ENCODE data around the gene IFNA1.
"Not testable (repeated sequence)": the region's sequence is repeated elsewhere in the genome, so short reads cannot be mapped to it uniquely, and the experiment has no call there.

- TF ChIP-seq, protein P1, sequence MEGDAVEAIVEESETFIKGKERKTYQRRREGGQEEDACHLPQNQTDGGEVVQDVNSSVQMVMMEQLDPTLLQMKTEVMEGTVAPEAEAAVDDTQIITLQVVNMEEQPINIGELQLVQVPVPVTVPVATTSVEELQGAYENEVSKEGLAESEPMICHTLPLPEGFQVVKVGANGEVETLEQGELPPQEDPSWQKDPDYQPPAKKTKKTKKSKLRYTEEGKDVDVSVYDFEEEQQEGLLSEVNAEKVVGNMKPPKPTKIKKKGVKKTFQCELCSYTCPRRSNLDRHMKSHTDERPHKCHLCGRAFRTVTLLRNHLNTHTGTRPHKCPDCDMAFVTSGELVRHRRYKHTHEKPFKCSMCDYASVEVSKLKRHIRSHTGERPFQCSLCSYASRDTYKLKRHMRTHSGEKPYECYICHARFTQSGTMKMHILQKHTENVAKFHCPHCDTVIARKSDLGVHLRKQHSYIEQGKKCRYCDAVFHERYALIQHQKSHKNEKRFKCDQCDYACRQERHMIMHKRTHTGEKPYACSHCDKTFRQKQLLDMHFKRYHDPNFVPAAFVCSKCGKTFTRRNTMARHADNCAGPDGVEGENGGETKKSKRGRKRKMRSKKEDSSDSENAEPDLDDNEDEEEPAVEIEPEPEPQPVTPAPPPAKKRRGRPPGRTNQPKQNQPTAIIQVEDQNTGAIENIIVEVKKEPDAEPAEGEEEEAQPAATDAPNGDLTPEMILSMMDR (optimal IDR thresholded peaks at IDR 0.05 in 1 of 3, IDR thresholded peaks at IDR 0.05 in 1 of 3, conservative IDR thresholded peaks at IDR 0.05 in 1 of 3; ENCODE audit: extremely low read depth in 1 of 3, insufficient read depth in 2 of 3, low read length in 3 of 3): not testable (repeated sequence)
- TF ChIP-seq EZH2 (IDR thresholded peaks at IDR 0.05; ENCODE audit: low read length): not testable (repeated sequence)
Observed at GRCh38 chr9:21449312-21449711, 9.1 kb downstream of the IFNA1 start.
